HepG2 (cell line): ENCODE results near the gene AZU1. TPM values are rescaled to one million over a fixed set of nuclear protein-coding genes. Genes with fewer than 3 reads are reported as not detected.

Source experiments
- DPF2 ChIP-seq: sonication (generic); formaldehyde crosslinking; IDR thresholded peaks from 2 replicates; pipeline ENCODE4 v1.4.0; 2020; ENCODE audit warnings: mild to moderate bottlenecking, low read depth, missing genetic modification reagents, borderline replicate concordance
- GABPA ChIP-seq, 2 experiments: IDR thresholded peaks; 2 replicates each; pipeline ENCODE4 v1.6.1; 2011 to 2016; ENCODE audit warnings: low read depth in 2 of 2, low read length in 1 of 2, missing biosample characterization in 1 of 2, missing genetic modification characterization in 1 of 2
- GATAD1 ChIP-seq: IDR thresholded peaks from 2 replicates; pipeline ENCODE4 v1.6.1; 2016; ENCODE audit warnings: missing genetic modification reagents, missing compliant biosample characterization
- HCFC1 ChIP-seq: fragments of 150-350 bp; IDR thresholded peaks from 2 replicates; pipeline ENCODE4 v1.6.1; 2014; ENCODE audit warnings: low read depth, low read length
- HNRNPL ChIP-seq: fragments of 200-400 bp; formaldehyde crosslinking; IDR thresholded peaks from 2 replicates; pipeline ENCODE4 v1.6.1; 2017; ENCODE audit warnings: mild to moderate bottlenecking, low read depth, low read length
- HOXA3 ChIP-seq: sonication (generic); formaldehyde crosslinking; IDR thresholded peaks from 2 replicates; pipeline ENCODE4 v1.5.0; 2020; ENCODE audit warnings: missing genetic modification reagents
- HOXA9 ChIP-seq: sonication (generic); formaldehyde crosslinking; IDR thresholded peaks from 2 replicates; pipeline ENCODE4 v1.8.1; 2022; ENCODE audit warnings: missing genetic modification reagents, mild to moderate bottlenecking, moderate library complexity, borderline replicate concordance
- KDM5A ChIP-seq: fragments of 200-600 bp; sonication (generic); IDR thresholded peaks from 2 replicates; pipeline ENCODE4 v1.7.0; 2018; ENCODE audit warnings: antibody characterized with exemption, mild to moderate bottlenecking, low read length, borderline replicate concordance
- MAZ ChIP-seq, 2 experiments: sonication (generic) in 1 of 2; formaldehyde crosslinking in 1 of 2; IDR thresholded peaks; 2 replicates each; pipeline versions ENCODE4 v1.5.0 to v1.6.1; 2012 to 2020; ENCODE audit warnings: low read depth in 2 of 2, mild to moderate bottlenecking in 2 of 2, borderline replicate concordance in 1 of 2, improper control_type of control experiment in 1 of 2, low read length in 1 of 2, missing genetic modification reagents in 1 of 2, moderate library complexity in 1 of 2
- RBFOX2 ChIP-seq: fragments of 200-400 bp; formaldehyde crosslinking; IDR thresholded peaks from 2 replicates; pipeline ENCODE4 v1.6.1; 2017; ENCODE audit warnings: low read depth, mild to moderate bottlenecking, low read length
- SNAPC2 ChIP-seq: sonication (generic); formaldehyde crosslinking; IDR thresholded peaks from 2 replicates; pipeline ENCODE4 v1.8.1; 2022; ENCODE audit warnings: mild to moderate bottlenecking, missing genetic modification reagents
- ZBTB34 ChIP-seq: sonication (generic); formaldehyde crosslinking; IDR thresholded peaks from 2 replicates; pipeline ENCODE4 v1.8.0; 2022; ENCODE audit warnings: mild to moderate bottlenecking, missing genetic modification reagents
- ZFY ChIP-seq: sonication (generic); formaldehyde crosslinking; IDR thresholded peaks from 2 replicates; pipeline ENCODE4 v1.4.0; 2020; ENCODE audit warnings: missing genetic modification reagents
- ZNF263 ChIP-seq: sonication (generic); formaldehyde crosslinking; IDR thresholded peaks from 2 replicates; pipeline ENCODE4 v1.4.0; 2020; ENCODE audit warnings: missing genetic modification reagents
- ZNF367 ChIP-seq: sonication (generic); formaldehyde crosslinking; IDR thresholded peaks from 2 replicates; pipeline ENCODE4 v1.4.0; 2020; ENCODE audit warnings: missing genetic modification reagents, borderline replicate concordance
- ZNF512 ChIP-seq: sonication (generic); formaldehyde crosslinking; IDR thresholded peaks from 2 replicates; pipeline ENCODE4 v1.4.0; 2020; ENCODE audit warnings: mild to moderate bottlenecking, missing genetic modification reagents
- ZNF543 ChIP-seq: sonication (generic); formaldehyde crosslinking; IDR thresholded peaks from 2 replicates; pipeline ENCODE4 v1.4.0; 2020; ENCODE audit warnings: mild to moderate bottlenecking, missing genetic modification reagents
- ZNF761 ChIP-seq: sonication (generic); formaldehyde crosslinking; conservative IDR thresholded peaks from 2 replicates; pipeline ENCODE4 v1.4.0; 2020; ENCODE audit warnings: mild to moderate bottlenecking, missing genetic modification reagents
- ZNF841 ChIP-seq: sonication (generic); formaldehyde crosslinking; IDR thresholded peaks from 2 replicates; pipeline ENCODE4 v1.8.1; 2023; ENCODE audit warnings: missing genetic modification reagents, borderline replicate concordance
- ZSCAN20 ChIP-seq: sonication (generic); formaldehyde crosslinking; IDR thresholded peaks from 2 replicates; pipeline ENCODE4 v1.4.0; 2020; ENCODE audit warnings: missing genetic modification reagents, mild to moderate bottlenecking, borderline replicate concordance
- polyA plus RNA-seq, 8 experiments: library from polyadenylated mRNA; depleted of rRNA in 3 of 8; stranded (reverse) in 7 of 8; unstranded in 1 of 8; fragments of >200 nt; fragmentation: Illumina TruSeq in 4 of 8; extraction: Trizol in 4 of 8; gene quantifications; 2 replicates each; pipeline versions ENCODE4 v1.2.1 to v1.2.3, GENCODE V29; 2011 to 2016; ENCODE audit warnings: low read depth in 4 of 8, missing spikeins in 1 of 8, mixed read lengths in 1 of 8; ENCODE audit not compliant: insufficient read depth in 1 of 8
- total RNA-seq, 5 experiments: library from RNA; depleted of rRNA; stranded (reverse); fragments of >200 nt; fragmentation: Illumina TruSeq; extraction: Trizol; gene quantifications; 2 replicates each; pipeline ENCODE4 v1.2.3, GENCODE V29; 2016; ENCODE audit warnings: low read depth in 1 of 5
- TF ChIP-seq, protein P1 (sequence below): sonication (generic); formaldehyde crosslinking; IDR thresholded peaks from 2 replicates; pipeline ENCODE4 v1.4.0; 2020; ENCODE audit warnings: missing genetic modification reagents

Gene AZU1
- total and polyA plus RNA-seq, 2 of the 13 experiments (the other 11 are each of a cell fraction or from before 2014, with no cell fraction given): not detected

GRCh38 chr19:797528-798414 lies 29.9 kb upstream of the AZU1 start (continued):
- TF ChIP-seq KDM5A (peak; percentile 43; the same call in 1 of the 2 replicates), ZNF367 (CRISPR knock-in tag) (no peak; the same call in 1 of the 2 replicates), ZNF543 (CRISPR knock-in tag) (no peak), DPF2 (no peak), HOXA9 (CRISPR knock-in tag) (0 out of 2 replicates have a peak, but pooled peaks have one; percentile 54), ZNF761 (no peak), GABPA (IDR thresholded peaks at IDR 0.05; ENCODE audit: low read depth, low read length) (peak; percentile 60), GABPA (CRISPR knock-in tag; IDR thresholded peaks at IDR 0.05; ENCODE audit: low read depth) (no peak), RBFOX2 (peak; percentile 92), ZNF841 (CRISPR knock-in tag) (0 out of 2 replicates have a peak, but pooled peaks have one; percentile 26), ZFY (CRISPR knock-in tag) (peak; percentile 46; the same call in 1 of the 2 replicates), ZNF512 (no peak), HNRNPL (no peak), HOXA3 (CRISPR knock-in tag) (peak; percentile 35), ZBTB34 (CRISPR knock-in tag) (no peak), SNAPC2 (no peak), GATAD1 (CRISPR knock-in tag) (0 out of 2 replicates have a peak, but pooled peaks have one; percentile 24), MAZ (IDR thresholded peaks at IDR 0.05; ENCODE audit: borderline replicate concordance, low read depth, low read length) (no peak; the same call in 1 of the 2 replicates), MAZ (CRISPR knock-in tag; IDR thresholded peaks at IDR 0.05; ENCODE audit: low read depth) (peak; percentile 91), HCFC1 (peak; percentile 33), ZNF263 (CRISPR knock-in tag) (no peak), ZSCAN20 (CRISPR knock-in tag) (0 out of 2 replicates have a peak, but pooled peaks have one; percentile 55)
- TF ChIP-seq, protein P1, sequence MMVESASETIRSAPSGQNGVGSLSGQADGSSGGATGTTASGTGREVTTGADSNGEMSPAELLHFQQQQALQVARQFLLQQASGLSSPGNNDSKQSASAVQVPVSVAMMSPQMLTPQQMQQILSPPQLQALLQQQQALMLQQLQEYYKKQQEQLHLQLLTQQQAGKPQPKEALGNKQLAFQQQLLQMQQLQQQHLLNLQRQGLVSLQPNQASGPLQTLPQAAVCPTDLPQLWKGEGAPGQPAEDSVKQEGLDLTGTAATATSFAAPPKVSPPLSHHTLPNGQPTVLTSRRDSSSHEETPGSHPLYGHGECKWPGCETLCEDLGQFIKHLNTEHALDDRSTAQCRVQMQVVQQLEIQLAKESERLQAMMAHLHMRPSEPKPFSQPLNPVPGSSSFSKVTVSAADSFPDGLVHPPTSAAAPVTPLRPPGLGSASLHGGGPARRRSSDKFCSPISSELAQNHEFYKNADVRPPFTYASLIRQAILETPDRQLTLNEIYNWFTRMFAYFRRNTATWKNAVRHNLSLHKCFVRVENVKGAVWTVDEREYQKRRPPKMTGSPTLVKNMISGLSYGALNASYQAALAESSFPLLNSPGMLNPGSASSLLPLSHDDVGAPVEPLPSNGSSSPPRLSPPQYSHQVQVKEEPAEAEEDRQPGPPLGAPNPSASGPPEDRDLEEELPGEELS: no peak
